Gastrocnemius medialis (tissue), 4 donors: ENCODE results near the gene PRPF4. TPM values are rescaled to one million over a fixed set of nuclear protein-coding genes. Genes with fewer than 3 reads are reported as not detected.

Experiments used
- ATAC-seq, 2 donors: fragments of 150-250 bp; one replicate each; pipeline ENCODE4 v1.9.1; 2016
- DNase-seq, 2 donors: peaks; one replicate each; pipeline ENCODE4 v3.0.0-alpha.2; 2019
- H3K27ac ChIP-seq, 4 donors: fragments of 200-600 bp; sonication (generic); 1 replicate in 1 of 4; 2 replicates in 3 of 4; pipeline ENCODE4 v1.5.1; 2016 to 2018; ENCODE audit warnings: mild to moderate bottlenecking in 2 of 4, moderate library complexity in 1 of 4
- H3K27me3 ChIP-seq, 3 donors: fragments of 200-600 bp; sonication (generic) in 2 of 3; 1 replicate in 1 of 3; 2 replicates in 2 of 3; pipeline versions ENCODE4 v1.5.1 to v1.6.0; 2016 to 2019; ENCODE audit warnings: mild to moderate bottlenecking in 1 of 3, moderate library complexity in 1 of 3
- H3K36me3 ChIP-seq, 2 donors: fragments of 200-600 bp; sonication (generic) in 1 of 2; one replicate each; pipeline ENCODE4 v1.5.1; 2017 to 2018
- H3K4me1 ChIP-seq, 2 donors: fragments of 200-600 bp; sonication (generic) in 1 of 2; one replicate each; pipeline ENCODE4 v1.5.1; 2016 to 2017; ENCODE audit warnings: mild to moderate bottlenecking in 2 of 2
- H3K4me3 ChIP-seq, 4 donors: fragments of 200-600 bp; sonication (generic) in 3 of 4; 1 replicate in 1 of 4; 2 replicates in 3 of 4; pipeline ENCODE4 v1.5.1; 2016 to 2019; ENCODE audit warnings: mild to moderate bottlenecking in 2 of 4
- H3K9me3 ChIP-seq, 3 donors: fragments of 200-600 bp; sonication (generic) in 2 of 3; 1 replicate in 1 of 3; 2 replicates in 2 of 3; pipeline ENCODE4 v1.5.1; 2016 to 2019
- POLR2A ChIP-seq, 2 donors: fragments of 450-650 bp; IDR thresholded peaks; one replicate each; pipeline ENCODE4 v1.6.1; 2017; ENCODE audit warnings: antibody characterized with exemption in 2 of 2, mild to moderate bottlenecking in 2 of 2, moderate library complexity in 2 of 2
- in situ Hi-C, 4 donors: fragments of 200-750 bp; cut with MboI; loops; one replicate each; pipeline versions ENCODE4 v1.15.0 to v1.8.0; 2017; ENCODE audit warnings: low sequenced_read_pairs in 4 of 4
- intact Hi-C: fragments of 100-400 bp; cut with DNase I; formaldehyde crosslinking; loops from one replicate; pipeline ENCODE4 v1.15.1; 2023; ENCODE audit warnings: low total_unique reads
- total RNA-seq, 4 donors: library from RNA; depleted of rRNA; stranded (reverse); fragments of >200 nt; gene quantifications; one replicate each; pipeline versions ENCODE4 v1.1.0 to v1.2.3, GENCODE V29; 2016
- TF ChIP-seq, protein P1 (sequence below), 5 experiments: fragments of 450-650 bp in 3 of 5; fragments of 200-600 bp in 2 of 5; sonication (generic) in 2 of 5; IDR thresholded peaks in 4 of 5; conservative IDR thresholded peaks in 1 of 5; 1 replicate in 4 of 5; 2 replicates in 1 of 5; pipeline ENCODE4 v1.5.1; 2016 to 2019; ENCODE audit warnings: antibody characterized with exemption in 5 of 5, mild to moderate bottlenecking in 3 of 5, moderate library complexity in 3 of 5

The PRPF4 gene
- total RNA-seq, 4 donors from 2014 or later = 14.0 to 19.6 (median 16.4) TPM

DNA sequence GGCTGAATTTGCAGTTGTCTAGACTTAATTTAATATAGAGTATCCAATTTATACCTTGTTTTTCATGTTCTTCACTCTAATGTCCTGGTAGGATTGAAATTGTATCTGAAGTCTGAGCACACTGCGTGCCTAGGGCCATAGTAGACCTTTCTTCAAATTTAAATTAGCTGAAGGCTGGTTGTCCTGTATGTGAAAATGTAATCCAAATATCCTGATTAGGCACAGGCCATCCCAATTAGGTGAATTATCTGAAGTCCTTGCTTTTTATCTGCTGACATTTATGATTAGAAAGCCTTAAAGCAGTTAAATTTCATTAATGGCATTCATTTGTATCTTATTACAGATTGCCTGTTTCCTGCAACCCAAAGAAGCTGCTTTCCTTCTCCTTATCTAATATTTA lies 20.5 kb upstream of the PRPF4 start:
- intact Hi-C loops (no loop called here), in situ Hi-C loops (loop anchor here in 1 of 4 donors (25.0 kb wide), 1 partner anchor 407 kb away; no protein-coding TSS in a partner anchor)
- Histone ChIP-seq H3K27ac (no peak overlapping the region), H3K4me1 (no peaks in the 10 kb centered on the region), H3K36me3 (peaks cover 0 to 24% of the 10 kb centered on the region in 2 donors), H3K4me3 (no peak overlapping the region), H3K27me3 (no peaks in the 10 kb centered on the region), H3K9me3 (no peaks in the 10 kb centered on the region)
- DNase-seq (no peak), ATAC-seq (no peak)
- no peak for TF ChIP-seq POLR2A (IDR thresholded peaks at IDR 0.05)
- TF ChIP-seq, protein P1, sequence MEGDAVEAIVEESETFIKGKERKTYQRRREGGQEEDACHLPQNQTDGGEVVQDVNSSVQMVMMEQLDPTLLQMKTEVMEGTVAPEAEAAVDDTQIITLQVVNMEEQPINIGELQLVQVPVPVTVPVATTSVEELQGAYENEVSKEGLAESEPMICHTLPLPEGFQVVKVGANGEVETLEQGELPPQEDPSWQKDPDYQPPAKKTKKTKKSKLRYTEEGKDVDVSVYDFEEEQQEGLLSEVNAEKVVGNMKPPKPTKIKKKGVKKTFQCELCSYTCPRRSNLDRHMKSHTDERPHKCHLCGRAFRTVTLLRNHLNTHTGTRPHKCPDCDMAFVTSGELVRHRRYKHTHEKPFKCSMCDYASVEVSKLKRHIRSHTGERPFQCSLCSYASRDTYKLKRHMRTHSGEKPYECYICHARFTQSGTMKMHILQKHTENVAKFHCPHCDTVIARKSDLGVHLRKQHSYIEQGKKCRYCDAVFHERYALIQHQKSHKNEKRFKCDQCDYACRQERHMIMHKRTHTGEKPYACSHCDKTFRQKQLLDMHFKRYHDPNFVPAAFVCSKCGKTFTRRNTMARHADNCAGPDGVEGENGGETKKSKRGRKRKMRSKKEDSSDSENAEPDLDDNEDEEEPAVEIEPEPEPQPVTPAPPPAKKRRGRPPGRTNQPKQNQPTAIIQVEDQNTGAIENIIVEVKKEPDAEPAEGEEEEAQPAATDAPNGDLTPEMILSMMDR (IDR thresholded peaks at IDR 0.05 in 4 of 5, conservative IDR thresholded peaks at IDR 0.05 in 1 of 5) = no peak

DNA sequence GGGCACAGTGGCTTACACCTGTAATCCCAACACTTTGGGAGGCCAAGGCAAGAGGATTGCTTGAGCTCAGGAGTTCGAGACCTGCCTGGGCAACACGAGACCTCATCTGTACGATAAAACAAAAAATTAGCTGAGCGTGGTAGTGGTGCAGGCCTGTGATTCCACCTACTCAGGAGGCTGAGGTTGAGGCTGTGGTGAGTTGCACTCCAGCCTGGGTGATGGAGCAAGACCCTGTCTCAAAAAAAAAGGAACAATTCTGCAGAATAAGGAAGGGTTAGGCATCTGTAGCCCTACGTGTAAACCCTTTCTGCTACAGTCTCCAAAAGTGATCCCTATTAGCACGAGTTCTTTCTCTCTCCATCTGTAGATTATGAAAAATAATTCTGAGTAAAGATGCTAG lies 20.0 kb upstream of the PRPF4 start:
- ATAC-seq (no peak), DNase-seq (no peak)
- no peaks in the 10 kb centered on the region for H3K4me1 ChIP-seq
- H3K9me3 ChIP-seq = no peaks in the 10 kb centered on the region
- no peak for TF ChIP-seq POLR2A (IDR thresholded peaks at IDR 0.05)
- TF ChIP-seq, protein P1 (IDR thresholded peaks at IDR 0.05 in 4 of 5, conservative IDR thresholded peaks at IDR 0.05 in 1 of 5) = no peak
- in situ Hi-C loops = loop anchor here in 1 of 4 donors (25.0 kb wide), 1 partner anchor 407 kb away; no protein-coding TSS in a partner anchor
- H3K27ac ChIP-seq = no peak overlapping the region
- peaks cover 0 to 29% of the 10 kb centered on the region in 2 donors for H3K36me3 ChIP-seq
- no peaks in the 10 kb centered on the region for H3K27me3 ChIP-seq
- no peak overlapping the region for H3K4me3 ChIP-seq
- intact Hi-C loops = no loop called here

DNA sequence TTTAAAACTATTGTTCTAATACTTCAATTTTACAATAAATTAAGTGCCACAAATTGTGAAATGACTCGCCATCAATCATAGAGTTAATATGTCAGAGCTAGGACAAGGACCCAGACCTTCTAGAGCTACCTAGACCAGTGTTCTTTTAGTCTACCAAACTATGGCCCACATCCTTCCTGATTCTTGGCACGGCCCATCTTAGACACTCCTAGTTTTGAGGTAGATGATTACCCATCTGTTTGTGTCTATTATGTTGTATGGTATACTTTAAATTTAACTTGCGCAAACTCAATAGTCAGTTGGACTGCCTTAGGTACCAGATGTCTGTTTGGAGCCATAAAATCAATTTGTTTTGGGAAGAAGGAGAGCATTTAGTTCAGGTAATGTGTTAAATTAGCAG lies 17.6 kb upstream of the PRPF4 start:
- in situ Hi-C loops = loop anchor here in 1 of 4 donors (25.0 kb wide), 1 partner anchor 404 kb away; no protein-coding TSS in a partner anchor
- Histone ChIP-seq H3K27me3 (no peaks in the 10 kb centered on the region), H3K4me1 (no peaks in the 10 kb centered on the region), H3K4me3 (no peak overlapping the region), H3K9me3 (no peaks in the 10 kb centered on the region), H3K36me3 (peaks cover 0 to 51% of the 10 kb centered on the region in 2 donors), H3K27ac (no peak overlapping the region)
- ATAC-seq (no peak), DNase-seq (no peak)
- intact Hi-C loops = no loop called here
- no peak for TF ChIP-seq POLR2A (IDR thresholded peaks at IDR 0.05)
- TF ChIP-seq, protein P1 (IDR thresholded peaks at IDR 0.05 in 4 of 5, conservative IDR thresholded peaks at IDR 0.05 in 1 of 5) = no peak

DNA sequence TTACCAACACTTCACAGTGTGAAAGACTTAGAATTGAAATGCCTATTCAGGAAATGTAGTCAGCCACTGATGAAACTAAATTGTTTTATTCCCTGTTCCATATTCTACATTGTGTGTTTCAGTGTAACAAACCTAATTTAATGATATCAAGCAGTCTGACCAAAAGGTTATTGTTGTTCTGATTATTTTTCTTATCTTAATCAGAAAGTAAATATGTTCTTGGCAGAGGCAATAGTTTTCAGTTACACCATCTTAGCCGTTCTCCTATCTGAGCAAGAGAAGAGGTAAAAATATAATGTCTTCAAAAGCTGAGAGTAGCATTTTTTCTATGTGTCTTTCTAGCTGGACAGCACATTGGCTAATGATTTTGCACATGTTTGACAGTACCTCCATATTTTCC lies 17.2 kb upstream of the PRPF4 start:
- H3K4me3 ChIP-seq = no peak overlapping the region
- no peaks in the 10 kb centered on the region for H3K4me1 ChIP-seq
- H3K36me3 ChIP-seq = peaks cover 0 to 51% of the 10 kb centered on the region in 2 donors
- in situ Hi-C loops = loop anchor here in 1 of 4 donors (25.0 kb wide), 1 partner anchor 404 kb away; no protein-coding TSS in a partner anchor
- no peaks in the 10 kb centered on the region for H3K27me3 ChIP-seq
- TF ChIP-seq, protein P1 (IDR thresholded peaks at IDR 0.05 in 4 of 5, conservative IDR thresholded peaks at IDR 0.05 in 1 of 5) = no peak
- no peak for TF ChIP-seq POLR2A (IDR thresholded peaks at IDR 0.05)
- no peaks in the 10 kb centered on the region for H3K9me3 ChIP-seq
- no peak for ATAC-seq
- no peak for DNase-seq
- no peak overlapping the region for H3K27ac ChIP-seq
- intact Hi-C loops = no loop called here
